HTR-8/SVneo (cell line): ENCODE results near the gene CACUL1.
"Not testable (repeated sequence)": the region's sequence is repeated elsewhere in the genome, so short reads cannot be mapped to it uniquely, and the experiment has no call there.

ENCODE experiments used
- DNase-seq: peaks from one replicate; pipeline ENCODE4 v3.0.0; 2011; ENCODE audit warnings: low spot score, mixed read lengths; ENCODE audit not compliant: insufficient read length
- FAIRE-seq: peaks from 2 replicates; lab custom pipeline; 2011; peaks lifted over from hg19 to GRCh38; lab: Jason Lieb, UNC

Gene CACUL1

DNA sequence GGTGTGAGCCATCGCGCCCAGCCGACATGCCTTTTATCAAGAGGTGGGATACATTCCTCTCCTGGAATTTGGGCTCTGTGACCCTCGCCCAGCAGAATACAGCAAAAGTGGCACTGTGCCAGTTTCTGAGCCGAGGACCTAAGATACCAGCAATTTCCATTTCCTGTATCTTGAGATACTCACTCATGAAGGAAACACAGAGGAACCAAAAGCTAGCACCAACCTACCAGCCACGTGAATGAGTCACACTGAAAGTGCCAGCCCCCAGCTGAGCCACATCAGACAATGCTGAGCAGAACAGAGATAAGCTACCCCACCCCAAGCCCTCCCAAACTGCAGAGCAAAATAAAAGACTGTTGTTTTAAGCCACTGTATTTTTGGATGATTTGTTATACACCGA, 56.3 kb downstream of the CACUL1 start:
- peak; percentile 33 for DNase-seq
- FAIRE-seq, result no peak

DNA sequence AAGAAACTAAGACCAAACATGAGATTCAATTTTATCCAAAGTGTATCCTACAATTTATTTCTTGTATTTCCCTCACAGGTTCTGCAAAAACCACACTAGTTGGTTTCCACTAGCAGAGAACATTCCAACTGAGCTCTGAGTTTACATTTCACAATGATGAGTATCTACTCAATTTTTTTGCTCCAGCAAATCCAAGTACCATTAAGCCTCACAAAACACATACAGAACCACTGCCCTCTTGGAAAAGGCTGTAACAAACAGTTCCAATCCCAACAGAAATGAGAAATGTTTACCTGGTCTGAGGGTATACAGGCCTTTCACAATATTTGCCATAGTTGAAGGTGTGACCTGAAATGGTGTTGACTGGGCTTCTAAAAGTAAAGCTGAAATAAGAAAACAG, 59.9 kb downstream of the CACUL1 start:
- DNase-seq (no peak), FAIRE-seq (no peak)

DNA sequence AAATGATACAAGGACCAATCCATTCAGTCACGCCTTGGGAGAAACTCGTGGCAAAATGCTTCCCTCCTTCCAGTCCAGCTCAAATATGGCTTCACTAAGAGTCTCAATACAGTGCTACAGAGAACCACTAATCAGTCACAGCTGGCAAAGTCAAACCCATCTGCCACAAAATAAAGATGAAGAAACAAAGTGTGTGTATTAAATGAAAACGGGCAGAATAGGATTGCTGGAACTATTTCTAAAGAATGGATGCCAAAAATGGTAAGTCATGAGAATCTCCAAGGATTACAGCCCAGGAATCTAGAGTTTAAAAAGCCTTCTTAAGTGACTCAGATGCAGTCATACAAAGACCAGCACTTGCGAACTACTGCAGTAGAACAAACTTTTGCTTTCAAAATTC, 61.9 kb downstream of the CACUL1 start:
- no peak for FAIRE-seq

DNA sequence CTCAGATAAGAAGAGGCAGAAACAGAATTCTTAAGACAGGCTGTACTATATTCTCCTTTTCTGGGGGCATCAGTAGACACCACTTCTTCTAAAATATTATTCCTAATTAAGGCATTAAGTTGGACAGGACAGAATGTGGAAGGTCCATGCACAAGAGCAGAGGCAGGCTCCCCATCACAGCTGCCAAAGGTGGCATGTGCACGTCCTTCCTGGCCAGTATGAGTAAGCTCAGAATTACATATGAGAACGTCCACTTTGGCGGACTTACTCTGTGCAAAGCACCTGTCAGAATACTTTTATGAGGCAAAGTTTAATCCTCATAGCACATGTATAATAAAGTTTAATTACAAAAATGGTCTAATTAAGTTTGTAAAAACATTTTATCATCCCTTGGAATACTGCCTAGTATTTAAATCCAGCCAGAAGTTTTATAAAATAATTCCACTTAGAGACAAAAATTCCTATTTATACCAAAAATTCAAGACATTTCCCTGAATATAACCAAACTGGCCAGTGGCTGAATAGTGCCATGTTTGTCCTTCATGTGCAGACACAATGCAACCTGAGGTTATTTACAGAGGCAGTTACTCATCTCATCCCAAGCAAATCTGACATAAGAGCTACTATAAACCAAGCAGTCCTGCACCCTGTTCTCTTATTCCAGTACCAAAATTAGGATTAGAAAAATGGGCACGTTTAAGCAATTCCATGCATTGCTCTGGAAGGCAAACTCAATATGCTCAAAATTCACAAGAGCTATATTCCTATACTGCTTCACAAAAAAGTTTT, 65.5 kb downstream of the CACUL1 start:
- FAIRE-seq, result no peak
- no peak for DNase-seq

More for the DNA sequence above, 61.9 kb downstream of the CACUL1 start:
- no peak for DNase-seq

- FAIRE-seq, result no peak
- DNase-seq, result no peak
Observed at GRCh38 chr10:118687472-118687871, 67.3 kb downstream of the CACUL1 start.

DNA sequence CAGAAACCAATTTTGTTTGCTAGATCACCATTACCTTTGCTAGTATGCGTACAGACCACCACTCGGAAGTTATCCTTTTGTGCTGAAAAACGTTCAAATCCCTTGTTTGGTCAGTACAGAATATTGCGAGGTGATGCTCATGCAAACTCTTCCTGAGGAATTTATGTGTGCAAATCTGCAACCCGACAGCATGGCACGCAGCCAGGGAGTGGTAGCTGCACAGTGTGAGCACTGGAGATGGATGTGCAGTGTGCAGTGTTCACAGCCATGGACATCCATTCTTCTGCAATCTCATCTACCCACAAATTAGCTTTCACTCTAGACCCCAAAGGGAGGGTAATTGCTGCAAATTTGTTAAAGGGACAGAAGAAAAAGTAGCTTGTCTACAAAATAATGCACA, 72.2 kb downstream of the CACUL1 start:
- FAIRE-seq, result no peak

DNA sequence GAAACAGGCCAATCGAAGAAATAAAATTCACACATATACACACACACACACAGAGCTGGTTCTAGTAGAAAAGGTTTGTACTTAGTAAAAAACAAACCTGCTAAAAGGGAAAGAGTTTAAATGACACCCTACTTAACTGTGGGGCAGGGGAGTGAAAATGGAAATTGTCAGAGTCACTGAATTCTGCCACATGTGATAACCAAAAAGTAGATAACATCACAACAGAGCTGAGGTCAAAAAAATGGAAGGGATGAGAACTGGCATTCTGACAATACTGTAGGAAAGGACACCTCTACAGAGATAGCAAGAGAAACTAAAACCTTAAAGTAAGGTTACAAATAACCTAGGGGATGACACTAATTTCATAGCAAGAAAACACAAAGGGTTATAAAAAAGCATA, 74.6 kb downstream of the CACUL1 start:
- no peak for FAIRE-seq

More for the DNA sequence above, 72.2 kb downstream of the CACUL1 start:
- DNase-seq, result no peak

DNA sequence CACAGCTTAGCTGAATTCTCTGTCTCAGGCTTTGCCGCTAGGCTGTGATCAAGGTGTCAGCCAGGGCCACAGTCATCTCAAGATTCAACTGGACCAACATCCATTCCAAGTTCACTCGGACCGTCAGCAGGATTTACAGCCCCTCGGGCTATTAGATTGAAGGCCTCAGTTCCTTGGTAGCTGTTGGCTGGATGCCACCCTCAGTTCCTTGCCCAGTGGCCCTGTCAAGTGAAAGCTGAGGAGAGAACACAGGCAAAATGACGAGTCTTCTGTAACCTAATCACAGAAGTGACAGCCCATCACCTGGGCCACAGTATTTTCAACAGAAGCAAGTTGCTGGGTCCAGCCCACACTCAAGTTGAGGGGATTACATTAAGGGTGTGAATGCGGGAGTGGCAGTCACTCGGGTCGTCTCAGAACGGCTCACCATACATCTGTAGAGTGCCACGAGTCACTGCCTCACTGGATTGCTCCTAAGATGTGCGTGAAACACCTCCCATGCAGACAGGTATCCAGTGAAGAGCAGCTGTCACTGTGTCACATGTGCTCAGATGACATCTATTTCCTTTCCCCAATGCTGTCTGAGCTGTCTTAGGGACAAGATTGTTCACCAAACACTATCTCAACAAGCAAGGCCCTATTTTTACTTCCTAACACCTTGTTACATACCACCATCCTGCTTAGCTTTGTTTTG, 80.4 kb downstream of the CACUL1 start:
- no peak for FAIRE-seq
- no peak for DNase-seq

More for the DNA sequence above, 74.6 kb downstream of the CACUL1 start:
- no peak for DNase-seq

GRCh38 chr10:118672766-118673715, 81.7 kb downstream of the CACUL1 start:
- no peak for FAIRE-seq
- DNase-seq, result no peak

- FAIRE-seq, result no peak
- no peak for DNase-seq
Observed at GRCh38 chr10:118672153-118672552, 82.6 kb downstream of the CACUL1 start.

DNA sequence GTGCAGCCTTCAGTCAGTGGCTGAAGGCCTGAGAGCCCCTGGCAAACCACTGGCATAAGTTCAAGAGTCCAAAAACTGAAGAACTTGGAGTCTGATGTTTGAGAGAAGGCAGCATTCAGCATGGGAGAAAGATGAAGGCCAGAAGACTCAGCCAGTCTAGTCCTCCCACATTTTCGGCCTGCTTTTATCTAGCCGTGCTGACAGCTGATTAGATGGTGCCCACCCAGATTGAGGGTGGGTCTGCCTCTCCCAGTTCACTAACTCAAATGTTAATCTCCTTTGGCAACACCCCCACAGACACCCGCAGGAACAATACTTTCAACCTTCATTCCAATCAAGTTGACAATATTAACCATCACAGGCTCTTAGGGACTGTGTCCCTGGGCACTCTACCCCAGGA, 83.5 kb downstream of the CACUL1 start:
- not testable (repeated sequence) for DNase-seq, FAIRE-seq

GRCh38 chr10:118670472-118671124, 84.2 kb downstream of the CACUL1 start:
- FAIRE-seq (no peak), DNase-seq (no peak)

GRCh38 chr10:118669835-118670234, 84.9 kb downstream of the CACUL1 start:
- DNase-seq (no peak), FAIRE-seq (no peak)

- DNase-seq (no peak), FAIRE-seq (no peak)
Observed at GRCh38 chr10:118669020-118669791, 85.6 kb downstream of the CACUL1 start.

GRCh38 chr10:118668228-118668952, 86.4 kb downstream of the CACUL1 start:
- DNase-seq, result no peak
- no peak for FAIRE-seq

- FAIRE-seq (no peak), DNase-seq (no peak)
Observed at GRCh38 chr10:118667732-118668131, 87.0 kb downstream of the CACUL1 start.

DNA sequence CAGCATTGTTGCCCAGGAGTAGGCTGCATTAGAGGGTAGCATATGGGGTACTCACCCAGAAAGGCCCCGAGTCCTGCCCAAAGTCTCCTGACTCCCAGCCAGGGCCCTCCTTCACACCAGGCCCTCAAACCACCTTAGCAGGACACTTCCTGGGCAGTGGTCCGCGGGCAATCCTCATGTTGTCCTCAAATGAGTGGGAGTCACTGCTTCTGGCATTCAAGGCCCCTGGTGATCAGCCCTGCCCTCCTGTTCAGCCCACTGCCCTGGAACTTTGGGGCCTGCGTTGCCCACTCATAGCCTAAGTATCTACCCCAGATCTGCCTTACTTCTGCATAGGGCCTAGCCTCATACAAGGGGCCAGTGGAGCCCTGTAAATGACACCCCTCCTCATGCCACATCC, 88.4 kb downstream of the CACUL1 start:
- DNase-seq (no peak), FAIRE-seq (no peak)

GRCh38 chr10:118664321-118664720, 90.4 kb downstream of the CACUL1 start:
- no peak for FAIRE-seq
- DNase-seq, result no peak

DNA sequence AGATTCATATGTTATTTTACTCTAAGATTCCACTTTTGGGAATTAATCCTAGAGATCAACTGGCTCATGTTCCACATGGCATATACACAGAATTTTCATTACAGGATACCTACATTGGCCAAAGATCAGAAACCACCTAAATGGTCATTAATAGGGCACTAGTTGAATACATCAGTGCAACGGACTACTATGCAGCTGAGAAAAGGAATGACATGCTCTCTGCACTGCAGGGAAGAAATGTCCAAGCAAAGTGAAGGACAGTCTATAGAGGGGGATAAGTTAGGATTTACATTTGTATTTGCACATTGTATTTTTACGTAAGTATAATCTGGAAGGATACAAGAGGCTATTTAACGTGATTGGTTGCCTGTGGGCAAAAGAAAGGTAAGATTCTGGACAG, 91.6 kb downstream of the CACUL1 start:
- no peak for FAIRE-seq

More for the DNA sequence above, 91.6 kb downstream of the CACUL1 start:
- no peak for DNase-seq
